IMR-90 (cell line): Measurements from ENCODE around the gene SPATA21. TPM values are rescaled to one million over a fixed set of nuclear protein-coding genes. Genes with fewer than 3 reads are reported as not detected.

Experiments used
- ATAC-seq: fragments of 200-7000 bp; cut with Tn5 transposase; 2 replicates; pipeline ENCODE4 v1.9.1; 2020; ENCODE audit warnings: low read depth, mild to moderate bottlenecking, moderate library complexity
- BruUV-seq: library from RNA; stranded (reverse); fragments of 400-500 nt; replicated peaks from 2 replicates; lab custom pipeline; 2021; lab: Mats Ljungman, UMichigan
- CTCF ChIA-PET: fragments of 300-600 bp; formaldehyde crosslinking; extraction: SDS; loops from one replicate; lab custom pipeline; 2021; ENCODE audit warnings: antibody characterized with exemption; lab: Yijun Ruan, JAX
- POLR2A ChIA-PET: fragments of 300-600 bp; sonication (Branson Sonifier 250); formaldehyde crosslinking; loops from one replicate; lab custom pipeline; 2022; ENCODE audit warnings: antibody characterized with exemption; ENCODE audit not compliant: unreplicated experiment; lab: Charles Lee
- DNase-seq: peaks from one replicate; pipeline ENCODE4 v3.0.0; 2013
- H2AFZ ChIP-seq: replicated peaks from 2 replicates; pipeline ENCODE3; 2013; ENCODE audit warnings: low read length, mild to moderate bottlenecking; ENCODE audit not compliant: poor library complexity
- H2AK5ac ChIP-seq: 2 replicates; pipeline ENCODE4 v1.6.1; 2013; ENCODE audit warnings: low read depth, low read length, inconsistent platforms
- H2AK9ac ChIP-seq: replicated peaks from 2 replicates; pipeline ENCODE3; 2013; ENCODE audit warnings: mild to moderate bottlenecking, low read depth, low read length, moderate library complexity; ENCODE audit not compliant: poor library complexity
- H2BK120ac ChIP-seq: 2 replicates; pipeline ENCODE4 v1.6.1; 2013; ENCODE audit warnings: low read depth, low read length, inconsistent platforms
- H2BK15ac ChIP-seq: 3 replicates; pipeline ENCODE4 v1.6.1; 2013; ENCODE audit warnings: low read depth, low read length, inconsistent platforms
- H2BK20ac ChIP-seq: 2 replicates; pipeline ENCODE4 v1.6.1; 2013; ENCODE audit warnings: low read depth, mild to moderate bottlenecking, inconsistent platforms, low read length, moderate library complexity
- H2BK5ac ChIP-seq: 2 replicates; pipeline ENCODE4 v1.6.1; 2013; ENCODE audit warnings: mild to moderate bottlenecking, low read depth, low read length, inconsistent platforms; ENCODE audit not compliant: poor library complexity, severe bottlenecking
- H3K14ac ChIP-seq: replicated peaks from 2 replicates; pipeline ENCODE4 v1.6.1; 2013; ENCODE audit warnings: low read depth, low read length, inconsistent platforms
- H3K18ac ChIP-seq: 2 replicates; pipeline ENCODE4 v1.6.1; 2013; ENCODE audit warnings: low read depth, low read length, control low read depth
- H3K23ac ChIP-seq: 2 replicates; pipeline ENCODE4 v1.6.1; 2013; ENCODE audit warnings: low read depth, low read length, inconsistent platforms
- H3K27ac ChIP-seq: 2 replicates; pipeline ENCODE4 v1.5.1; 2013; ENCODE audit warnings: mild to moderate bottlenecking, control low read depth, low read length; ENCODE audit not compliant: insufficient read depth
- H3K27me3 ChIP-seq: 2 replicates; pipeline ENCODE4 v1.6.1; 2013; ENCODE audit warnings: low read length; ENCODE audit not compliant: control insufficient read depth, insufficient read depth
- H3K36me3 ChIP-seq: 2 replicates; pipeline ENCODE4 v1.6.1; 2013; ENCODE audit warnings: low read length, mixed read lengths; ENCODE audit not compliant: control insufficient read depth, insufficient read depth
- H3K4ac ChIP-seq: 2 replicates; pipeline ENCODE4 v1.6.1; 2013; ENCODE audit warnings: low read depth, low read length, inconsistent platforms
- H3K4me1 ChIP-seq: 2 replicates; pipeline ENCODE4 v1.6.1; 2013; ENCODE audit warnings: low read length, mixed read lengths; ENCODE audit not compliant: control insufficient read depth, insufficient read depth
- H3K4me2 ChIP-seq: 2 replicates; pipeline ENCODE4 v1.6.1; 2013; ENCODE audit warnings: low read depth, mild to moderate bottlenecking, control low read depth, low read length, moderate library complexity
- H3K4me3 ChIP-seq: 2 replicates; pipeline ENCODE4 v1.5.1; 2013; ENCODE audit warnings: low read depth, mild to moderate bottlenecking, control low read depth, low read length, moderate library complexity; ENCODE audit not compliant: insufficient read depth
- H3K56ac ChIP-seq: 2 replicates; pipeline ENCODE4 v1.6.1; 2013; ENCODE audit warnings: low read length, inconsistent platforms; ENCODE audit not compliant: insufficient read depth; ENCODE audit errors: extremely low read depth
- H3K79me1 ChIP-seq, 2 experiments: 2 replicates each; pipeline ENCODE4 v1.6.1; 2013; ENCODE audit warnings: low read length in 2 of 2, inconsistent platforms in 1 of 2, low read depth in 1 of 2
- H3K9ac ChIP-seq: 2 replicates; pipeline ENCODE4 v1.6.1; 2013; ENCODE audit warnings: low read depth, low read length, control low read depth
- H3K9me1 ChIP-seq: 2 replicates; pipeline ENCODE4 v1.6.1; 2013; ENCODE audit warnings: low read length, inconsistent platforms; ENCODE audit not compliant: insufficient read depth
- H3K9me3 ChIP-seq: 2 replicates; pipeline ENCODE4 v1.6.1; 2013; ENCODE audit warnings: low read length; ENCODE audit not compliant: control insufficient read depth, insufficient read depth
- H4K20me1 ChIP-seq: 2 replicates; pipeline ENCODE4 v1.6.1; 2013; ENCODE audit warnings: low read length, inconsistent platforms; ENCODE audit not compliant: insufficient read depth
- H4K5ac ChIP-seq: 2 replicates; pipeline ENCODE4 v1.6.1; 2013; ENCODE audit warnings: mild to moderate bottlenecking, low read depth, low read length, control low read depth
- H4K8ac ChIP-seq, 2 experiments: 2 replicates each; pipeline ENCODE4 v1.6.1; 2013; ENCODE audit warnings: low read depth in 2 of 2, low read length in 2 of 2, control low read depth in 1 of 2, inconsistent platforms in 1 of 2
- H4K91ac ChIP-seq: 2 replicates; pipeline ENCODE4 v1.6.1; 2013; ENCODE audit warnings: low read depth, low read length, inconsistent platforms; ENCODE audit not compliant: insufficient read depth
- BHLHE40 ChIP-seq: fragments of 150-350 bp; IDR thresholded peaks from 2 replicates; pipeline ENCODE4 v1.6.1; 2016; ENCODE audit warnings: mild to moderate bottlenecking, low read depth, low read length
- CEBPB ChIP-seq: IDR thresholded peaks from 2 replicates; pipeline ENCODE4 v1.6.1; 2012; ENCODE audit warnings: low read depth, low read length, improper control_type of control experiment
- CHD1 ChIP-seq: IDR thresholded peaks from 2 replicates; pipeline ENCODE4 v1.6.1; 2012; ENCODE audit warnings: low read depth, low read length, improper control_type of control experiment
- FOS ChIP-seq: fragments of 150-350 bp; IDR thresholded peaks from 2 replicates; pipeline ENCODE4 v1.6.1; 2016; ENCODE audit warnings: low read depth, low read length
- MAFK ChIP-seq: IDR thresholded peaks from 2 replicates; pipeline ENCODE4 v1.6.1; 2012; ENCODE audit warnings: low read depth, low read length, improper control_type of control experiment
- MAZ ChIP-seq: IDR thresholded peaks from 2 replicates; pipeline ENCODE4 v1.6.1; 2012; ENCODE audit warnings: low read depth, mild to moderate bottlenecking, low read length, improper control_type of control experiment, moderate library complexity, borderline replicate concordance
- MXI1 ChIP-seq: IDR thresholded peaks from 2 replicates; pipeline ENCODE4 v1.6.1; 2012; ENCODE audit warnings: low read depth, mild to moderate bottlenecking, low read length, moderate library complexity, borderline replicate concordance
- NFE2L2 ChIP-seq: fragments of 150-350 bp; IDR thresholded peaks from 2 replicates; pipeline ENCODE4 v1.6.1; 2016; ENCODE audit warnings: low read depth, mild to moderate bottlenecking, low read length
- POLR2A ChIP-seq: IDR thresholded peaks from 2 replicates; pipeline ENCODE4 v1.6.1; 2012; ENCODE audit warnings: mild to moderate bottlenecking, low read depth, low read length
- RAD21 ChIP-seq: IDR thresholded peaks from 2 replicates; pipeline ENCODE4 v1.6.1; 2012; ENCODE audit warnings: low read length, improper control_type of control experiment
- RCOR1 ChIP-seq: IDR thresholded peaks from 2 replicates; pipeline ENCODE4 v1.6.1; 2012; ENCODE audit warnings: mild to moderate bottlenecking, low read length, improper control_type of control experiment; ENCODE audit not compliant: insufficient replicate concordance
- RFX5 ChIP-seq: IDR thresholded peaks from 2 replicates; pipeline ENCODE4 v1.8.0; 2012; ENCODE audit warnings: low read depth, mild to moderate bottlenecking, low read length, moderate library complexity
- SMC3 ChIP-seq: fragments of 150-350 bp; IDR thresholded peaks from 2 replicates; pipeline ENCODE4 v1.6.1; 2016; ENCODE audit warnings: low read depth, mild to moderate bottlenecking, antibody characterized with exemption, low read length, moderate library complexity
- WGBS, 2 experiments: methylation state at CpG; one replicate each; pipeline versions ENCODE4 v1.1.5 to v1.1.7; 2013; ENCODE audit warnings: missing lambda C conversion rate in 2 of 2; ENCODE audit not compliant: insufficient read length in 1 of 2; ENCODE audit errors: extremely low coverage in 2 of 2; 5-methylcytosine and 5-hydroxymethylcytosine counted together
- dilution Hi-C: fragments of 300-500 bp; cut with HindIII; formaldehyde crosslinking; loops from one replicate; pipeline ENCODE4 v1.14.3; 2018; ENCODE audit warnings: low sequenced_read_pairs; ENCODE audit not compliant: unreplicated experiment
- in situ Hi-C: fragments of 300-500 bp; cut with MboI; formaldehyde crosslinking; loops from 3 replicates; pipeline ENCODE4 v1.14.3; 2019; ENCODE audit warnings: low sequenced_read_pairs, inconsistent platforms, mixed read lengths
- intact Hi-C: fragments of 100-400 bp; cut with micrococcal nuclease; formaldehyde crosslinking; loops from 2 replicates; pipeline ENCODE4 v1.10.0; 2022
- polyA plus RNA-seq, 3 experiments: library from polyadenylated mRNA; depleted of rRNA; stranded (reverse); fragments of >200 nt; gene quantifications; 2 replicates each; pipeline ENCODE4 v1.2.3, GENCODE V29; 2012; ENCODE audit warnings: low replicate concordance in 1 of 3
- total RNA-seq: library from RNA; depleted of rRNA; stranded (reverse); fragments of >200 nt; gene quantifications from 2 replicates; pipeline ENCODE4 v1.2.3, GENCODE V29; 2012
- TF ChIP-seq, protein P1 (sequence below): fragments of 150-350 bp; IDR thresholded peaks from 2 replicates; pipeline ENCODE4 v1.6.1; 2016; ENCODE audit warnings: low read depth, mild to moderate bottlenecking, low read length, moderate library complexity, borderline replicate concordance
- TF ChIP-seq, protein P2 (sequence below): fragments of 150-350 bp; IDR thresholded peaks from 2 replicates; pipeline ENCODE4 v1.6.1; 2017; ENCODE audit warnings: mild to moderate bottlenecking, antibody characterized with exemption, low read length, low read depth
- TF ChIP-seq, protein P3 (sequence below): conservative IDR thresholded peaks from 2 replicates; pipeline ENCODE4 v1.5.1; 2012; ENCODE audit warnings: mild to moderate bottlenecking, low read depth, low read length, improper control_type of control experiment

Gene SPATA21
- total and polyA plus RNA-seq, 2 of the 4 experiments (the other 2 are of a cell fraction): not detected

DNA sequence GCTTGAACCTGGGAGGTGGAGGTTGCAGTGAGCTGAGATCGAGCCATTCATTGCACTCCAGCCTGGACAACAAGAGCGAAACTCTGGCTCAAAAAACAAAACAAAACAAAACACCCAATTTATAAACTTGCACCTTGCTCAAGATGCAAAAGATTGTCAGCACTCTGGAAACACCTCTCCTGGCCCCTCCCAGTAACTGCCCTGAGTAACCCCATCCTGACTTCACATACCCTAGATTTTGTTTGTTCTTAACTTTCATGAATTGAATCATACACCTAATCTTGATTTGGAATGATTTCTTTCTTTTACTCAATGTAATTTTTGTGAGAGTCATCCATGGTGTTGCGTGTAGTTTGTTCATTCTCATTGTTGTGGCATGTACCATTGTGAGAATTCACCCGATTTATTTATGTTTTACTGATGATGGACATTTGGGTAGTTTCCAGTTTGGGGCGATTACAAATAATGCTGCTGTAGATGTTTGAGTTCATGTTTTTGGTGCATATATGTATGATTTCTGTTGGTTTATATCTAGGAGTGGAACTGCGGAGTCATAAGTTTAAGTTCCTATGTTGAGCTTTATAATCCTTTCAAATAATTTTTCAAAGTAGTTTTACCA is 13.7 kb upstream of the SPATA21 start:
- Histone ChIP-seq H4K20me1 (peaks cover 42% of the 10 kb centered on the region), H3K23ac (no peak overlapping the region), H3K9me1 (peaks cover 7% of the 10 kb centered on the region), H3K4me3 (no peak overlapping the region), H2BK120ac (no peak overlapping the region), H4K91ac (no peak overlapping the region), H3K9ac (no peak overlapping the region), H3K4ac (no peak overlapping the region), H2AK5ac (no peak overlapping the region), H3K27ac (no peak overlapping the region), H4K5ac (no peak overlapping the region), H4K8ac (no peak overlapping the region), H3K4me2 (no peak overlapping the region), H3K27me3 (no peaks in the 10 kb centered on the region), H3K4me1 (no peaks in the 10 kb centered on the region), H3K56ac (no peak overlapping the region), H2AK9ac (no peak overlapping the region), H3K9me3 (no peaks in the 10 kb centered on the region), H2BK20ac (no peak overlapping the region), H3K18ac (no peak overlapping the region), H2AFZ (no peak overlapping the region), H2BK15ac (no peak overlapping the region), H3K79me1 (peaks cover 25 to 74% of the 10 kb centered on the region in 2 experiments), H2BK5ac (no peak overlapping the region), H3K14ac (no peak overlapping the region), H3K36me3 (peaks cover 66% of the 10 kb centered on the region)
- CTCF ChIA-PET: no interaction called here
- BruUV-seq: no TSS peak
- DNase-seq (no peak), ATAC-seq (no peak)
- TF ChIP-seq RAD21 (no peak), MXI1 (no peak), FOS (no peak), CHD1 (no peak), NFE2L2 (no peak), MAZ (no peak), CEBPB (no peak), BHLHE40 (no peak), RFX5 (no peak), SMC3 (no peak), POLR2A (no peak), RCOR1 (no peak), MAFK (no peak)
- TF ChIP-seq, protein P1, sequence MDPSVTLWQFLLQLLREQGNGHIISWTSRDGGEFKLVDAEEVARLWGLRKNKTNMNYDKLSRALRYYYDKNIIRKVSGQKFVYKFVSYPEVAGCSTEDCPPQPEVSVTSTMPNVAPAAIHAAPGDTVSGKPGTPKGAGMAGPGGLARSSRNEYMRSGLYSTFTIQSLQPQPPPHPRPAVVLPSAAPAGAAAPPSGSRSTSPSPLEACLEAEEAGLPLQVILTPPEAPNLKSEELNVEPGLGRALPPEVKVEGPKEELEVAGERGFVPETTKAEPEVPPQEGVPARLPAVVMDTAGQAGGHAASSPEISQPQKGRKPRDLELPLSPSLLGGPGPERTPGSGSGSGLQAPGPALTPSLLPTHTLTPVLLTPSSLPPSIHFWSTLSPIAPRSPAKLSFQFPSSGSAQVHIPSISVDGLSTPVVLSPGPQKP: no peak
- TF ChIP-seq, protein P2, sequence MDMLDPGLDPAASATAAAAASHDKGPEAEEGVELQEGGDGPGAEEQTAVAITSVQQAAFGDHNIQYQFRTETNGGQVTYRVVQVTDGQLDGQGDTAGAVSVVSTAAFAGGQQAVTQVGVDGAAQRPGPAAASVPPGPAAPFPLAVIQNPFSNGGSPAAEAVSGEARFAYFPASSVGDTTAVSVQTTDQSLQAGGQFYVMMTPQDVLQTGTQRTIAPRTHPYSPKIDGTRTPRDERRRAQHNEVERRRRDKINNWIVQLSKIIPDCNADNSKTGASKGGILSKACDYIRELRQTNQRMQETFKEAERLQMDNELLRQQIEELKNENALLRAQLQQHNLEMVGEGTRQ: no peak
- TF ChIP-seq, protein P3, sequence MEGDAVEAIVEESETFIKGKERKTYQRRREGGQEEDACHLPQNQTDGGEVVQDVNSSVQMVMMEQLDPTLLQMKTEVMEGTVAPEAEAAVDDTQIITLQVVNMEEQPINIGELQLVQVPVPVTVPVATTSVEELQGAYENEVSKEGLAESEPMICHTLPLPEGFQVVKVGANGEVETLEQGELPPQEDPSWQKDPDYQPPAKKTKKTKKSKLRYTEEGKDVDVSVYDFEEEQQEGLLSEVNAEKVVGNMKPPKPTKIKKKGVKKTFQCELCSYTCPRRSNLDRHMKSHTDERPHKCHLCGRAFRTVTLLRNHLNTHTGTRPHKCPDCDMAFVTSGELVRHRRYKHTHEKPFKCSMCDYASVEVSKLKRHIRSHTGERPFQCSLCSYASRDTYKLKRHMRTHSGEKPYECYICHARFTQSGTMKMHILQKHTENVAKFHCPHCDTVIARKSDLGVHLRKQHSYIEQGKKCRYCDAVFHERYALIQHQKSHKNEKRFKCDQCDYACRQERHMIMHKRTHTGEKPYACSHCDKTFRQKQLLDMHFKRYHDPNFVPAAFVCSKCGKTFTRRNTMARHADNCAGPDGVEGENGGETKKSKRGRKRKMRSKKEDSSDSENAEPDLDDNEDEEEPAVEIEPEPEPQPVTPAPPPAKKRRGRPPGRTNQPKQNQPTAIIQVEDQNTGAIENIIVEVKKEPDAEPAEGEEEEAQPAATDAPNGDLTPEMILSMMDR: no peak
- intact Hi-C loops: no loop called here
- POLR2A ChIA-PET: no interaction called here
- in situ Hi-C loops: no loop called here
- WGBS, 2 experiments: no CpG with 5 or more reads among the region's 6 CpGs
- dilution Hi-C loops: no loop called here
